Measurements from ENCODE around the gene MALRD1.

Gene MALRD1

GRCh38 chr10:19200211-19200610 is 151.6 kb downstream of the MALRD1 start:
- ChIA-PET POLR2A (no interaction called here), CTCF (no interaction called here)
- no peak for TF ChIP-seq FOXM1 (IDR thresholded peaks at IDR 0.05; ENCODE audit: borderline replicate concordance)
- no peak for TF ChIP-seq TARDBP (IDR thresholded peaks at IDR 0.05)
- TF ChIP-seq CTBP1 (IDR thresholded peaks at IDR 0.05; ENCODE audit: borderline replicate concordance): no peak
- TF ChIP-seq ZNF384 (IDR thresholded peaks at IDR 0.05): no peak
- no peak for TF ChIP-seq FOXK2 (IDR thresholded peaks at IDR 0.05)
- no peak for TF ChIP-seq PKNOX1 (IDR thresholded peaks at IDR 0.05)
- TF ChIP-seq ARNT (IDR thresholded peaks at IDR 0.05): no peak
- TF ChIP-seq SUZ12 (IDR thresholded peaks at IDR 0.05): no peak
- no peak for TF ChIP-seq ELF4 (IDR thresholded peaks at IDR 0.05)
- no peak for TF ChIP-seq BHLHE40 (IDR thresholded peaks at IDR 0.05; ENCODE audit: borderline replicate concordance)
- TF ChIP-seq NFRKB (IDR thresholded peaks at IDR 0.05): no peak
- no peak for TF ChIP-seq LEF1 (IDR thresholded peaks at IDR 0.05; ENCODE audit: borderline replicate concordance)
- TF ChIP-seq L3MBTL2 (conservative IDR thresholded peaks at IDR 0.05): no peak
- no peak for TF ChIP-seq SP1 (IDR thresholded peaks at IDR 0.05)
- no peak for TF ChIP-seq HDGF (IDR thresholded peaks at IDR 0.05; ENCODE audit: borderline replicate concordance)
- no peak for TF ChIP-seq FOXA1 (IDR thresholded peaks at IDR 0.05)
- DNase-seq (ENCODE audit: extremely low spot score): no peak

- DNase-seq (ENCODE audit: extremely low spot score): no peak
- CTCF ChIA-PET: no interaction called here
- TF ChIP-seq BHLHE40 (IDR thresholded peaks at IDR 0.05; ENCODE audit: borderline replicate concordance) (no peak), FOXA1 (IDR thresholded peaks at IDR 0.05) (no peak), NFRKB (IDR thresholded peaks at IDR 0.05) (no peak), ELF4 (IDR thresholded peaks at IDR 0.05) (no peak), SUZ12 (IDR thresholded peaks at IDR 0.05) (no peak), ARNT (IDR thresholded peaks at IDR 0.05) (no peak), CTBP1 (IDR thresholded peaks at IDR 0.05; ENCODE audit: borderline replicate concordance) (no peak)
- POLR2A ChIA-PET: no interaction called here
These were observed 155.8 kb downstream of the MALRD1 start for GRCh38 chr10:19204246-19204917.

- no peak for TF ChIP-seq ELF4 (IDR thresholded peaks at IDR 0.05)
- ChIA-PET POLR2A (no interaction called here), CTCF (no interaction called here)
- no peak for DNase-seq (ENCODE audit: extremely low spot score)
These were observed 160.7 kb downstream of the MALRD1 start for GRCh38 chr10:19209319-19209718.

GRCh38 chr10:19212590-19212989 is 164.0 kb downstream of the MALRD1 start:
- ChIA-PET POLR2A (no interaction called here), CTCF (interaction anchor here (0.6 kb wide), 1 partner anchor 33 kb away, joined by 3 read pairs; no protein-coding TSS in a partner anchor)
- TF ChIP-seq L3MBTL2 (conservative IDR thresholded peaks at IDR 0.05): no peak
- no peak for TF ChIP-seq NFRKB (IDR thresholded peaks at IDR 0.05)
- no peak for TF ChIP-seq BHLHE40 (IDR thresholded peaks at IDR 0.05; ENCODE audit: borderline replicate concordance)
- no peak for TF ChIP-seq SUZ12 (IDR thresholded peaks at IDR 0.05)
- TF ChIP-seq ZNF384 (IDR thresholded peaks at IDR 0.05): no peak
- no peak for TF ChIP-seq TARDBP (IDR thresholded peaks at IDR 0.05)
- no peak for DNase-seq (ENCODE audit: extremely low spot score)

GRCh38 chr10:19221216-19221615 is 172.6 kb downstream of the MALRD1 start:
- POLR2A ChIA-PET: no interaction called here
- TF ChIP-seq BHLHE40 (IDR thresholded peaks at IDR 0.05; ENCODE audit: borderline replicate concordance) (no peak), LEF1 (IDR thresholded peaks at IDR 0.05; ENCODE audit: borderline replicate concordance) (no peak), ELF4 (IDR thresholded peaks at IDR 0.05) (no peak), FOXA1 (IDR thresholded peaks at IDR 0.05) (no peak), TARDBP (IDR thresholded peaks at IDR 0.05) (no peak), PKNOX1 (IDR thresholded peaks at IDR 0.05) (no peak), CTBP1 (IDR thresholded peaks at IDR 0.05; ENCODE audit: borderline replicate concordance) (no peak), L3MBTL2 (conservative IDR thresholded peaks at IDR 0.05) (no peak), ZNF384 (IDR thresholded peaks at IDR 0.05) (no peak), FOXM1 (IDR thresholded peaks at IDR 0.05; ENCODE audit: borderline replicate concordance) (no peak), FOXK2 (IDR thresholded peaks at IDR 0.05) (no peak), NFRKB (IDR thresholded peaks at IDR 0.05) (no peak), ARNT (IDR thresholded peaks at IDR 0.05) (no peak), SP1 (IDR thresholded peaks at IDR 0.05) (no peak), SUZ12 (IDR thresholded peaks at IDR 0.05) (no peak), HDGF (IDR thresholded peaks at IDR 0.05; ENCODE audit: borderline replicate concordance) (no peak)
- CTCF ChIA-PET: no interaction called here
- DNase-seq (ENCODE audit: extremely low spot score): no peak

- no peak for DNase-seq (ENCODE audit: extremely low spot score)
- TF ChIP-seq CTBP1 (IDR thresholded peaks at IDR 0.05; ENCODE audit: borderline replicate concordance) (no peak), PKNOX1 (IDR thresholded peaks at IDR 0.05) (no peak), FOXA1 (IDR thresholded peaks at IDR 0.05) (no peak), TARDBP (IDR thresholded peaks at IDR 0.05) (no peak), HDGF (IDR thresholded peaks at IDR 0.05; ENCODE audit: borderline replicate concordance) (no peak), SP1 (IDR thresholded peaks at IDR 0.05) (no peak), ARNT (IDR thresholded peaks at IDR 0.05) (no peak), NFRKB (IDR thresholded peaks at IDR 0.05) (no peak), FOXM1 (IDR thresholded peaks at IDR 0.05; ENCODE audit: borderline replicate concordance) (no peak), BHLHE40 (IDR thresholded peaks at IDR 0.05; ENCODE audit: borderline replicate concordance) (no peak), ELF4 (IDR thresholded peaks at IDR 0.05) (no peak), SUZ12 (IDR thresholded peaks at IDR 0.05) (no peak), FOXK2 (IDR thresholded peaks at IDR 0.05) (no peak), L3MBTL2 (conservative IDR thresholded peaks at IDR 0.05) (no peak), LEF1 (IDR thresholded peaks at IDR 0.05; ENCODE audit: borderline replicate concordance) (no peak), ZNF384 (IDR thresholded peaks at IDR 0.05) (no peak)
- ChIA-PET CTCF (no interaction called here), POLR2A (no interaction called here)
These were observed 177.4 kb downstream of the MALRD1 start for GRCh38 chr10:19226025-19226424.

Data from HEK293T (cell line).